Caco-2 (cell line): ENCODE measurements around the gene REC114. TPM values are rescaled to one million over a fixed set of nuclear protein-coding genes. Genes with fewer than 3 reads are reported as not detected.

Experiments
- BruUV-seq: library from RNA; stranded (reverse); fragments of 400-500 nt; replicated peaks from 2 replicates; lab custom pipeline; 2021; lab: Mats Ljungman, UMichigan
- CTCF ChIA-PET: fragments of 300-600 bp; sonication (Branson Sonifier 250); formaldehyde crosslinking; loops from one replicate; lab custom pipeline; 2022; ENCODE audit warnings: antibody characterized with exemption; lab: Charles Lee
- POLR2A ChIA-PET: fragments of 300-600 bp; sonication (Branson Sonifier 250); formaldehyde crosslinking; loops from one replicate; lab custom pipeline; 2022; ENCODE audit warnings: antibody characterized with exemption; lab: Charles Lee
- DNase-seq, 2 experiments: peaks; one replicate each; pipeline versions ENCODE4 v3.0.0 to v3.0.0-alpha.2; 2020 to 2022
- H3K27me3 ChIP-seq: replicated peaks from 2 replicates; pipeline ENCODE4 v1.6.0; 2011; ENCODE audit warnings: low read length; ENCODE audit not compliant: control insufficient read depth, insufficient read depth
- H3K36me3 ChIP-seq: 2 replicates; pipeline ENCODE4 v1.5.1; 2011; ENCODE audit warnings: low read length; ENCODE audit not compliant: control insufficient read depth, insufficient read depth
- H3K4me1 ChIP-seq: fragments of 250-450 bp; sonication (Bioruptor Pico); 2 replicates; pipeline ENCODE4 v1.5.1; 2020; ENCODE audit warnings: mild to moderate bottlenecking
- H3K4me3 ChIP-seq: 2 replicates; pipeline ENCODE4 v1.5.1; 2011; ENCODE audit warnings: low read depth, mild to moderate bottlenecking, control low read depth, low read length
- H3K9me3 ChIP-seq: fragments of 250-450 bp; sonication (Bioruptor Pico); 2 replicates; pipeline ENCODE4 v1.5.1; 2020; ENCODE audit warnings: mild to moderate bottlenecking, moderate library complexity
- H3K27ac Mint-ChIP-seq: one replicate; pipeline ENCODE4 v1.8.0; 2022; ENCODE audit warnings: mixed read lengths; ENCODE audit not compliant: unreplicated experiment
- H3K27me3 Mint-ChIP-seq: one replicate; pipeline ENCODE4 v1.8.0; 2022; ENCODE audit warnings: mixed read lengths; ENCODE audit not compliant: insufficient read depth, unreplicated experiment
- H3K36me3 Mint-ChIP-seq: one replicate; pipeline ENCODE4 v1.8.0; 2022; ENCODE audit warnings: mild to moderate bottlenecking, mixed read lengths; ENCODE audit not compliant: insufficient read depth, unreplicated experiment
- H3K4me1 Mint-ChIP-seq: one replicate; pipeline ENCODE4 v1.8.0; 2022; ENCODE audit warnings: low read depth, mixed read lengths; ENCODE audit not compliant: unreplicated experiment
- H3K4me3 Mint-ChIP-seq: one replicate; pipeline ENCODE4 v1.8.0; 2022; ENCODE audit warnings: mild to moderate bottlenecking, moderate library complexity, mixed read lengths; ENCODE audit not compliant: unreplicated experiment
- H3K9me3 Mint-ChIP-seq: one replicate; pipeline ENCODE4 v1.8.0; 2022; ENCODE audit warnings: mixed read lengths; ENCODE audit not compliant: unreplicated experiment
- intact Hi-C: fragments of 100-400 bp; cut with micrococcal nuclease; formaldehyde crosslinking; loops from one replicate; pipeline ENCODE4 v1.10.0; 2022; ENCODE audit not compliant: unreplicated experiment
- total RNA-seq: library from RNA; stranded (reverse); gene quantifications from 2 replicates; pipeline ENCODE4 v1.2.3, GENCODE V29; 2022
- TF ChIP-seq, protein P1 (sequence below), 2 experiments: fragments of 200-600 bp in 1 of 2; IDR thresholded peaks; 1 replicate in 1 of 2; 2 replicates in 1 of 2; pipeline versions ENCODE4 v1.5.1 to v1.8.0; 2011 to 2022; ENCODE audit warnings: antibody characterized with exemption in 1 of 2, control low read depth in 1 of 2, inconsistent platforms in 1 of 2, low read depth in 1 of 2, low read length in 1 of 2, mild to moderate bottlenecking in 1 of 2, moderate library complexity in 1 of 2; ENCODE audit not compliant: insufficient read depth in 1 of 2, severe bottlenecking in 1 of 2, unreplicated experiment in 1 of 2

The REC114 gene
- total RNA-seq, 1 experiment from 2014 or later, result not detected

DNA sequence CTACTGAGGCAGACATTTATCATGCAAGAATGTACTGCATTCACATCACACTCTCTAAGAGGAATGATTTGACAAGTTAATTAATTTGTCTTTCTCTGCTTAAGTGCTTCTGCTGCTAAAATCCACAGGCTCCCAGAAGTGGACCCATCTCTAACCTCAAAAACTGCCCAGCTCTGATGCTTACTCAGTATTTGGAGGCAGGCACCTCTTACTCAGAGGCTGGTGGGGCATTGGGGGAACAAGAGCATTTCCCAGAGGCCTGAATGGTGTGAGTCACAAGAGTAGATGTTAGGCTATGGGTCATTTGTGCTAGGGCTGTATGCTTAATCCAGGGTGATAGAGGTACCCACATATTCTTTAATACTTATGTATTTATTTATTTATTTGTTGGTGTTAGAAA, 39.8 kb upstream of the REC114 start:
- ChIA-PET CTCF (interaction anchor here (0.6 kb wide), 1 partner anchor 42 kb away, joined by 3 read pairs; no protein-coding TSS in a partner anchor), POLR2A (no interaction called here)
- no peak for DNase-seq
- Mint-ChIP-seq H3K36me3 (no peaks in the 10 kb centered on the region), H3K27ac (no peak overlapping the region), H3K4me1 (no peaks in the 10 kb centered on the region), H3K9me3 (no peaks in the 10 kb centered on the region), H3K4me3 (no peak overlapping the region), H3K27me3 (peaks cover 6% of the 10 kb centered on the region)
- intact Hi-C loops, result no loop called here
- Histone ChIP-seq H3K9me3 (no peaks in the 10 kb centered on the region), H3K36me3 (no peaks in the 10 kb centered on the region), H3K27me3 (no peaks in the 10 kb centered on the region), H3K4me1 (no peaks in the 10 kb centered on the region), H3K4me3 (no peak overlapping the region)
- no TSS peak for BruUV-seq
- TF ChIP-seq, protein P1, sequence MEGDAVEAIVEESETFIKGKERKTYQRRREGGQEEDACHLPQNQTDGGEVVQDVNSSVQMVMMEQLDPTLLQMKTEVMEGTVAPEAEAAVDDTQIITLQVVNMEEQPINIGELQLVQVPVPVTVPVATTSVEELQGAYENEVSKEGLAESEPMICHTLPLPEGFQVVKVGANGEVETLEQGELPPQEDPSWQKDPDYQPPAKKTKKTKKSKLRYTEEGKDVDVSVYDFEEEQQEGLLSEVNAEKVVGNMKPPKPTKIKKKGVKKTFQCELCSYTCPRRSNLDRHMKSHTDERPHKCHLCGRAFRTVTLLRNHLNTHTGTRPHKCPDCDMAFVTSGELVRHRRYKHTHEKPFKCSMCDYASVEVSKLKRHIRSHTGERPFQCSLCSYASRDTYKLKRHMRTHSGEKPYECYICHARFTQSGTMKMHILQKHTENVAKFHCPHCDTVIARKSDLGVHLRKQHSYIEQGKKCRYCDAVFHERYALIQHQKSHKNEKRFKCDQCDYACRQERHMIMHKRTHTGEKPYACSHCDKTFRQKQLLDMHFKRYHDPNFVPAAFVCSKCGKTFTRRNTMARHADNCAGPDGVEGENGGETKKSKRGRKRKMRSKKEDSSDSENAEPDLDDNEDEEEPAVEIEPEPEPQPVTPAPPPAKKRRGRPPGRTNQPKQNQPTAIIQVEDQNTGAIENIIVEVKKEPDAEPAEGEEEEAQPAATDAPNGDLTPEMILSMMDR (IDR thresholded peaks at IDR 0.05; ENCODE audit: insufficient read depth in 1 of 2, low read depth in 1 of 2, low read length in 1 of 2, severe bottlenecking in 1 of 2, unreplicated experiment in 1 of 2), result no peak

DNA sequence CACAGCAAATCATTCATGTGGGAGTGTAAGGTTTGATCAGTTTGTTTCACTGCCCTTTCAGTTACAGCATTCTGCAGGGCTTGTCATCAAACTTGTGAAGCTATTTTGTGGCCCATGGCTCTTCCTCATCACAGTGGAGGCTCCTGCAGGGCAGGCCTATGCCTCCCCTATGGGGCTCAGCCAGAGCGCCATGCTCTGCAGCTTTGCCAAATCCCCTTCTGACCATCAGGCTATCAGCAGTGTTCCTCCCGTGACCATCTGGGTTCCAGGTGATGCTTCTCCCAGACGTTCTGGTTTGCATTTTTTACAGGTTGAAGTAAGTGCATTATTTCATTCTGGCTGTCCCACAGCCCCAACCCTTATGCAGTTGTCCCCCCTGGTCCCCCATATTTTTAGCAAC, 28.1 kb upstream of the REC114 start:
- H3K27me3 Mint-ChIP-seq, result peaks cover 14% of the 10 kb centered on the region
- intact Hi-C loops, result no loop called here
- CTCF ChIA-PET, result no interaction called here

DNA sequence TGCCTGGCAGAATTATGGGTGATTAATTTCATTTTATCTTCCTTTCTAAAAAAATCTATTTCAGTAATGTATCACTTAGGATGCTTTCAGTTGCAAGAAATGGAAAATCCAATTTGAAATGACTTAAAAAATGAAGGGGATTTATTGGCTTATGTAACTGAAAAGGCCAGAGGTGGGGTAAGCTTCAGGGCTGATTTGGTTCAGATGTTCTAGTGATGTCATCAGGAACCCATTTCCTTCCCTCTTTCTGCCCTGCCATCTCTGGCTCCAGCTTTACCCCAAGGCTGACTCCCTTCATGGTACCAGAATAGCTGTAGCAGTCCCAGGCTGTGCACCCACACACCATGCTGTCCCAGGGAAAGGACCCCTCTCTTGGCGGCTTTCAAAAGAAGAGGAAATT, 18.5 kb upstream of the REC114 start:
- TF ChIP-seq, protein P1 (IDR thresholded peaks at IDR 0.05; ENCODE audit: insufficient read depth in 1 of 2, low read depth in 1 of 2, low read length in 1 of 2, severe bottlenecking in 1 of 2, unreplicated experiment in 1 of 2), result no peak
- no peaks in the 10 kb centered on the region; the same call in 1 of the 2 replicates for H3K27me3 ChIP-seq
- no peak overlapping the region for H3K27ac Mint-ChIP-seq
- DNase-seq, result no peak
- H3K36me3 Mint-ChIP-seq, result no peaks in the 10 kb centered on the region
- H3K27me3 Mint-ChIP-seq, result peaks cover 20% of the 10 kb centered on the region
- no peak overlapping the region for H3K4me3 ChIP-seq
- CTCF ChIA-PET, result no interaction called here
- H3K4me3 Mint-ChIP-seq, result no peak overlapping the region
- H3K9me3 ChIP-seq, result no peaks in the 10 kb centered on the region
- no peaks in the 10 kb centered on the region for H3K36me3 ChIP-seq
- intact Hi-C loops, result no loop called here
- BruUV-seq, result no TSS peak
- H3K4me1 Mint-ChIP-seq, result no peaks in the 10 kb centered on the region
- POLR2A ChIA-PET, result no interaction called here
- H3K9me3 Mint-ChIP-seq, result no peaks in the 10 kb centered on the region
- no peaks in the 10 kb centered on the region for H3K4me1 ChIP-seq

More for the DNA sequence above, 28.1 kb upstream of the REC114 start:
- no peaks in the 10 kb centered on the region for H3K36me3 ChIP-seq
- H3K4me3 Mint-ChIP-seq, result no peak overlapping the region
- H3K27ac Mint-ChIP-seq, result no peak overlapping the region
- no peak overlapping the region for H3K4me3 ChIP-seq
- POLR2A ChIA-PET, result no interaction called here
- no TSS peak for BruUV-seq
- no peak for DNase-seq
- no peaks in the 10 kb centered on the region for H3K9me3 ChIP-seq
- H3K4me1 Mint-ChIP-seq, result no peaks in the 10 kb centered on the region
- TF ChIP-seq, protein P1 (IDR thresholded peaks at IDR 0.05; ENCODE audit: insufficient read depth in 1 of 2, low read depth in 1 of 2, low read length in 1 of 2, severe bottlenecking in 1 of 2, unreplicated experiment in 1 of 2), result no peak
- H3K4me1 ChIP-seq, result no peaks in the 10 kb centered on the region
- H3K9me3 Mint-ChIP-seq, result no peaks in the 10 kb centered on the region
- H3K27me3 ChIP-seq, result no peaks in the 10 kb centered on the region
- no peaks in the 10 kb centered on the region for H3K36me3 Mint-ChIP-seq
